Metanephros (tissue), 1 donor: Measurements from ENCODE around the gene P4HB. TPM values are rescaled to one million over a fixed set of nuclear protein-coding genes. Genes with fewer than 3 reads are reported as not detected.

Source experiments
- total RNA-seq: library from RNA; depleted of rRNA; stranded (reverse); fragments of >200 nt; gene quantifications from one replicate; pipeline ENCODE4 v1.2.3, GENCODE V29; 2014

P4HB gene
- total RNA-seq = 276 TPM

GRCh38 chr17:81859906-81860755 is at the start of gene P4HB:
Gene P4HB, minus strand, starts transcription at chr17:81860535. Its CDS starts 64 bp downstream, at chr17:81860471.

GRCh38 chr17:81902023-81902652 is 41.8 kb upstream of the P4HB start, which contains the start of gene NPB:
Gene NPB, plus strand, starts transcription at chr17:81902238. Its CDS starts 40 bp downstream, at chr17:81902278.

GRCh38 chr17:81870981-81871386 is 10.6 kb upstream of the P4HB start, which contains the start of gene ARHGDIA:
Gene ARHGDIA, minus strand, starts transcription at chr17:81871337. Its CDS starts 1,407 bp downstream, at chr17:81869930.

GRCh38 chr17:81834831-81835267 is 25.5 kb downstream of the P4HB start, which contains the start of gene PPP1R27:
Gene PPP1R27, minus strand, starts transcription at chr17:81835050. Its CDS starts 97 bp downstream, at chr17:81834953.

GRCh38 chr17:81833160-81833920 is 27.0 kb downstream of the P4HB start, which contains the start of gene MCRIP1:
Gene MCRIP1, minus strand, starts transcription at chr17:81833291. Its CDS starts 8,785 bp downstream, at chr17:81824506.

GRCh38 chr17:81803728-81804558 is 56.4 kb downstream of the P4HB start, which contains the start of gene GCGR:
Gene GCGR, plus strand, starts transcription at chr17:81804150. Its CDS starts 4,869 bp downstream, at chr17:81809019.

Other genes with a start within 250 kb of the P4HB start
- gene NPLOC4, start 223.4 kb downstream of the P4HB start, total RNA-seq = 55.6 TPM
- 3.9 TPM for gene TSPAN10, start 223.3 kb downstream of the P4HB start, total RNA-seq
- gene PDE6G, start 204.0 kb downstream of the P4HB start, total RNA-seq = 4.4 TPM
- gene OXLD1, start 193.9 kb downstream of the P4HB start, total RNA-seq = 16.5 TPM
- gene CCDC137, start 193.8 kb downstream of the P4HB start, total RNA-seq = 8.1 TPM
- gene ARL16, start 176.7 kb downstream of the P4HB start, total RNA-seq = 56.7 TPM
- 82.9 TPM for gene HGS, start 176.5 kb downstream of the P4HB start, total RNA-seq
- 23.5 TPM for gene MRPL12, start 157.2 kb downstream of the P4HB start, total RNA-seq
- 15.3 TPM for gene SLC25A10, start 148.3 kb downstream of the P4HB start, total RNA-seq
- gene GCGR, start 56.4 kb downstream of the P4HB start, total RNA-seq = 14.0 TPM
- 95.2 TPM for gene MCRIP1, start 27.2 kb downstream of the P4HB start, total RNA-seq
- 5.7 TPM for gene PPP1R27, start 25.5 kb downstream of the P4HB start, total RNA-seq
- 113 TPM for gene ARHGDIA, start 10.8 kb upstream of the P4HB start, total RNA-seq
- gene ALYREF, start 31.1 kb upstream of the P4HB start, total RNA-seq = 61.4 TPM
- 75.0 TPM for gene ANAPC11, start 31.2 kb upstream of the P4HB start, total RNA-seq
- gene NPB, start 41.7 kb upstream of the P4HB start, total RNA-seq = 1.3 TPM
- 28.9 TPM for gene PCYT2, start 50.9 kb upstream of the P4HB start, total RNA-seq
- gene SIRT7, start 57.6 kb upstream of the P4HB start, total RNA-seq = 10.6 TPM
- gene MAFG, start 67.2 kb upstream of the P4HB start, total RNA-seq = 12.2 TPM
- gene PYCR1, start 76.8 kb upstream of the P4HB start, total RNA-seq = 27.0 TPM
- 8.3 TPM for gene MYADML2, start 86.7 kb upstream of the P4HB start, total RNA-seq
- 2.6 TPM for gene NOTUM, start 100.7 kb upstream of the P4HB start, total RNA-seq
- 43.7 TPM for gene ASPSCR1, start 117.1 kb upstream of the P4HB start, total RNA-seq
- 29.4 TPM for gene CENPX, start 162.3 kb upstream of the P4HB start, total RNA-seq
- gene LRRC45, start 162.8 kb upstream of the P4HB start, total RNA-seq = 10.9 TPM
- gene RAC3, start 171.1 kb upstream of the P4HB start, total RNA-seq = 11.0 TPM
- gene DCXR, start 177.2 kb upstream of the P4HB start, total RNA-seq = 51.6 TPM
- 55.4 TPM for gene RFNG, start 191.3 kb upstream of the P4HB start, total RNA-seq
- gene GPS1, start 191.4 kb upstream of the P4HB start, total RNA-seq = 112 TPM
- 57.0 TPM for gene DUS1L, start 205.3 kb upstream of the P4HB start, total RNA-seq
- gene FASN, start 237.7 kb upstream of the P4HB start, total RNA-seq = 50.2 TPM